Activated T-cell treated with anti-CD3 and anti-CD28 coated beads, Interleukin-2, amount 50 U/mL, for 1 hour (primary cell): ENCODE data around the gene CFAP74.
A peak's percentile ranks its signal among the peaks of the same experiment; 100 is the strongest.

ENCODE experiments used
- DNase-seq: peaks from one replicate; pipeline ENCODE4 v3.0.0-alpha.2; 2020

The CFAP74 gene

DNA sequence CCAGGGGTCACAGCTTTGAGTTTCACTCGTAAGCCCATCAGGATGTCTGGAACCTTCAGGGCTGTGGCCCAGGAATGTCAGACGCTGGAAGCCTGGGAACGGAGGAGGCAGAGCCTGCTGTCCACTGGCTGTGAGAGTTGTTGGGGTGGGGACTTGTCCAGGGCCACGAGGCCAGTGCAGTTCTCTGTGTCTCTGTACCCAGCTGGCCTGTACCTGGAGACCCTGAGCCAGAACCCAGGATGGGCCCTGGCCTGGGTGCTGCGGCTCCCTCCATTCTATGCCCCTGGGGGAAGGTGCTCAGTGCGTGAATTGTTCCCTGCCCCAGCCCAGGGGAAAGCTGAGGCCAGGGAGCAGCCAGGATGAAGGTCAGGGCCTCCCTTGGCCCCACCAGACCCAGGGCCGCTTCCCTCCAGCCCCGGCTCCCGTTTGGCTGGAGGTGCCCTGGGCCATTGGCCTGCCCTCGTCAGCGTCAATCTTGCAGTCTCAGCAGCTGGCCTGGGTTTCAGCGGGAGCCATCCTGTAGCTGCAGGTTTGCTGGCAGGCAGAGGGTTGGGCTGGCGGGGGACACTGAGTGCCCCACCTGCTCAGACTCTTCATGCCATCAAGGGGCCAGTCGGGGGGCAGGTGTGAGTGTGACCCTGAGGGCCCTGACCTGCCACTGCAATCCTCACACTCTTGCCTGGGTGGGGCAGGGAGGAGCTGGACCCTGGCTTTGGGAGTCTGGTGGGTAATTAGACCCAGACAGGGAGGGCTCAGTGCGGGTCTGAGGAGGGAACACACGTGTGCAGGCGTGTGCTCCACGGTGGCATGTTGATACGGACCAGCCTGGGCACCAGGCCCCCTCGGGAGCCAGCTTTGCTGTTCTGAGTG is 89.2 kb downstream of the CFAP74 start:
- no peak for DNase-seq

GRCh38 chr1:1911350-1912041 is 92.1 kb downstream of the CFAP74 start:
- no peak for DNase-seq

GRCh38 chr1:1910651-1911331 is 92.8 kb downstream of the CFAP74 start:
- DNase-seq = no peak

- no peak for DNase-seq
Measured at GRCh38 chr1:1910033-1910465, 93.5 kb downstream of the CFAP74 start.

DNA sequence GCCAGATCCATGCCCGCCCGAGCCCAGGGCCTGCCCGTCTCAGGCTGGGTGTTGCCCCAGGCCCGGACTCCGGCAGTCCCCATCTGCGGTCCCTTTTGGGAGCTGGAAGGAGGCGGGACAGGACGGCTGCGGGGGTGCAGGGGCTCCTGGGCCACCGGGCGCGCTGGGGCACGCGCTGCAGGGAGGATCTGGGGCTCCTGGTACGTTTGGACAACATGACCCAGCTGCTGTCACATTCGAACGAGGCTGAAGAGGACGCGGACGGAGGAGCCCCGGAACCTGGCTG is 95.1 kb downstream of the CFAP74 start:
- DNase-seq = no peak

DNA sequence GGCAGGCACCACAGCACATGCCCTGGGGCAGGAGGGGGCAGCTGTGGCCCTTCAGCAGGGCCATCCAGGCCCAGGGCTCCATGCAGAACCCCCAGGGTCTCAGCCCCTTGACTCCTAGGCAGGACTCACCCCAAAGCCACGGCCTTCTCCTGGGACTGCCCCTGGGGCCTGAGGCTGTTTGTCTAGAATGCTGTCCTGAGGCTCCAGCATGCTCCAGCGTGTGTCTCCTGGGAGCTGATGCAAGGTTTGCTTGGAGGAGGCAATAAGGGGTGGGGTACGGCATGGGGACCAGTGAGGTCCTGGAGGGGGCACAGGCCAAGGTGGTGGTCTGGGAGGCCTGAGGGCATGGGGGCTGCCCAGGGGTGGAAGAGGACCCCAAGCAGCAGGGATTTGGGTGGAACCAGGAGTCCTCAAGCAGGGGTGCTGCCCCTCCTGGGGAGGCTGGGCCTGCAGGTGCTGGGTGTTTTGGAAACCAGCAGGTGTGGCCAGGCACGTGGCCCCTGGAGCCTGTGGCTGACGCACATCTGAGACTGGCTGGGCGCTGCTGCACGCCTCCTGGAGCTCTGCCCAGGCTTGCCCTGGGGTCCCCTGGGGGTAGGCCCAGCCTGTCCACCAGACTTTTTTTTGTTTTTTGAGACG is 96.4 kb downstream of the CFAP74 start:
- no peak for DNase-seq

- DNase-seq = peak; percentile 69
Measured at GRCh38 chr1:1906185-1907097, 97.1 kb downstream of the CFAP74 start.

- DNase-seq = no peak
Measured at GRCh38 chr1:1903224-1903623, 100.4 kb downstream of the CFAP74 start.

DNA sequence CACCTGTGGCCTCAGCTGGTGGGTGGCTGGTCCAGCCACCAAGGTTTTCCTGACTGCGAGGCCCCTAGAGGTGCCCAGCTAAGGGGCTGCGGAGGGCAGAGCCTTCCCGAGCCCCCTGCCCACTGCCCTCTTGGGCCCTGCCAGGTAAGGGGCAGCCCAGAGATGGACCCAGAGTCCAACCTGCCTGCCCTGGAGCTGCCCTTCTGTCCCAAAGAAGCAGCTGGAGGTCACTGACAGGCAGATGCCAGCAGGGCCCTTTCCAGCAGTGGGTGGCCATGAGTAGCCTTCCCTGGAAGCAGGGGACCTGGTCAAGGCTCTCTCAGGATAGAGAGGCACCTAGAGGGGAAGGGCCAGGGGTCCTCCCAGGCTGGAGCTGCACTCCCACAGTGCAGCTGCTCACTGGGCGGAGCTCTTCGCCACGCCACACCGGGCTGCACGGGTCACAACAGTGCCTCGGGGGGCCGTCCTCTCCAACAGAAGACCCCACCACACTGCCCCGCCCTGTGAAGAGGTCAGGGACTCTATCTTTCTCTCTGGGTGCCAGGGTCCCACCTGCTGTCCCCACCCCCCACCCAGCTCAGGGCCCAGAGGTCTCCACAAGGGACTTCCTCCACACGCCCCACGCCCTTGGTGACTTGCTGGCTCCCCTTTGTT is 101.8 kb downstream of the CFAP74 start:
- DNase-seq = no peak

DNA sequence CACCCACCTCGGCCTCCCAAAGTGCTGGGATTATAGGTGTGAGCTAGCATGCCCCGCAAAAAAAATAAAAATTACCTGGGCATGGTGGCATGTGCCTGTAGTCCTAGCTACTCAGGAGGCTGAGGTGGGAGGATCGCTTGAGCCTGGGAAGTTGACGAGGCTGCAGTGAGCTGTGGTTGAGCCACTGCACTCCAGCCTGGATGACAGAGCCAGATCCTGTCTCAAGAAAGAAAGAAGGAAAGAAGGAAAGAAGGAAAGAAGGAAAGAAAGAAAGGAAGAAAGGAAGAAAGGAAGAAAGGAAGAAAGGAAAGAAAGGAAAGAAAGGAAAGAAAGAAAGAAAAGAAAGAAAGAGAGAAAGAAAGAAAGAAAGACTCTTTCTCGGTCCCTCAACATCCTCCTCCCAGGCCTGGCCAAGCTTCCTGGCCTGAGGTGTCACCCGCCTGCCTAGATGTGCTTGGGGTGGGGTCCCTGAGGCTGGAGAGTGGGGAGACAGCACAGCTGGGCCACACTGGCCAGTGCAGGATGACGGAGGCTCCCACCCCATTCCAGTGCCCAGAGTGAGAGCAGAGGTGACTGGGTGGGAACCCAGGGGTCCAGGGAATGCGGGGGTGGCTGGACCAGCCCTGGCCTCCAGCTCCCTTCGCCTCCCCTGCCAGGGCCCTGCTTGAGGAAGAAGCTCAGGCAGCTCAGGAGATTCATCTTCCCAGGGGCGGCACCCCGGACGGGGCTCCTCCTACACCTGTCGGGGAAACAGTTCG is 102.5 kb downstream of the CFAP74 start:
- DNase-seq = no peak

GRCh38 chr1:1899967-1900327 is 103.6 kb downstream of the CFAP74 start:
- DNase-seq = no peak

DNA sequence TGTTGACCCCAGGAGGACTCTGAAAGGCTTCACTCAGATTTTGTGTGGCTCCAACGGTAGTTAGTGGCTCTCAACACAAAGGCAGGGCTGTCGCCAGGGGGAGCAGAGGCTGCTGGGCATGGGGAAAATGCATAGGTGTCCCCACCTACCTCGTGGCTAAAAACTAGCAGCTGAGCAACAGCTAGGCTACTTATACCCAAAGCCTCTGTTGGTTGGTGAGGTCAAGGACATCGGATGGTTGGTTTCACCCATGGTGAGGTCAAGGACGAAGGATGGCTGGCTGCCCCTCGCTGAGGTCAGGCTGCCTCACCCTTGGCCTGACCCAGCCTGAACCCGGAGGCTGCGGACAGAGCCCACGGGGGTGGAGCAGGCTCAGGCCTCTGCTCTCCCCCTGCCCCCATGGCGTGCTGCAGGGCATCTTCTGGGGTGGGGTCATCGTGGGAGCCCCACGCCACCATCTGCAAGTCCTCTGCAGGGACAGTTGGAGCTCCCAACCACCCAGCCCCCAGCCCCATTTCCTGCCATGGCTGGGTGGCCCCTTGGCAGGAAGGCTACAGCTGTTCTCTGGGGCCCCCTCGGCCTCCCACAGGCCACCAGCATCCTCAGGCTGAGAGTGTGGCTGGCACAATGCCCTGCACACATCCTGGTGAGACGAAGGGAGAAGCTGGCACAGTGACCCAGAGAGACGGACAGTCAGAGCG is 104.2 kb downstream of the CFAP74 start:
- DNase-seq = no peak

- DNase-seq = no peak
Measured at GRCh38 chr1:1898246-1898933, 105.2 kb downstream of the CFAP74 start.

GRCh38 chr1:1895456-1896336 is 107.9 kb downstream of the CFAP74 start:
- DNase-seq = no peak

DNA sequence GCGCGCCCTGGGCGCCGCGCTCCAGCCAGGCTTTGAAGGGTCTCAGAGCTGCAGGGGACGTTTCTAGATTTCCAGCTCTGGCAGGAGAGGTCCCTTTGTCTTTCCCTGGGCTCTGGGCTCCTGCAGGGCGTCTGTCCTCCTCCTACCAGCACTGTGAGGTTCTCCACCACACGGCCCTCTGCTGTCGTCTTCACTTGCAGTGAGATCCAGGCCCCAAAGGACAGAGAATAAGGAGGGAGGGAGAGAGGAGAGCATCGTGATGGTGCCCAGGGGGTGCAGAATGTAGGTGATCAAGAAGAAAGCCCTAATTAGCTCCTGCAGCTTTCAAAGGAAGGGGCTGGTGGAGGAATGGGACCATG is 108.5 kb downstream of the CFAP74 start:
- DNase-seq = no peak

DNA sequence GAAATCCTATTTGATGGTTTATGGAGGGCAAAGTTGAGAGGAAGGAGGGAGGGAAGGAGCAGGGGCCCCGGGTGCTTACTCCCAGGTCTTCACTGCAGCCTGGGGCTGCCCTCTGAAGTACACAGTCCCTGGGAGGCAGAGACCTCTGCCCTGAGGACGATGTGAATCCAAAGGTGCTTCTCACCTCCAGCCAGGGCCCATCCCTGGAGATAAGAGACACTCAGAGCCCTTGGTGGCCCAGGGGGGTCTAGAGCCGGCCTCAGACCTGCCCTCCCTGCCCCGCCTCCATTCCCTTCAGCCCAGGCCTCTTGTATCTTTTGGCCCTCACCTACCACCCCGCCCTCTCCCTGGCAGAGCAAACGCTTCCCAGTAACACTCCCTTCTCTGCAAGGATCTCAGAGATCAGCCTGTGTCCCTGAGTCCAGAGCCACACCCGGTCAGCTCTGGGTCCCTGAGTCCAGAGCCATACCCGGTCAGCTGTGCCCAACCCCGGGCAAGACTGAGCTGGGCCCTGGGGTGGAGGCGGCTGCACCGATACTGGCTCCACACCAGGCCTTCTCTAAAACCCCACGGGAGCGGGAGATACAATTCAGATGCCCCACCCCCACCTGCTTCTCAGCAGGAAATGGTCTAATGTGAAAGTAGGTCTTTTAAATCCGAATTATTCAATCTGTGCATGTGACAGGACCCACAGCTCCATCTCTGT is 109.1 kb downstream of the CFAP74 start:
- no peak for DNase-seq

GRCh38 chr1:1893997-1894353 is 109.6 kb downstream of the CFAP74 start:
- no peak for DNase-seq

DNA sequence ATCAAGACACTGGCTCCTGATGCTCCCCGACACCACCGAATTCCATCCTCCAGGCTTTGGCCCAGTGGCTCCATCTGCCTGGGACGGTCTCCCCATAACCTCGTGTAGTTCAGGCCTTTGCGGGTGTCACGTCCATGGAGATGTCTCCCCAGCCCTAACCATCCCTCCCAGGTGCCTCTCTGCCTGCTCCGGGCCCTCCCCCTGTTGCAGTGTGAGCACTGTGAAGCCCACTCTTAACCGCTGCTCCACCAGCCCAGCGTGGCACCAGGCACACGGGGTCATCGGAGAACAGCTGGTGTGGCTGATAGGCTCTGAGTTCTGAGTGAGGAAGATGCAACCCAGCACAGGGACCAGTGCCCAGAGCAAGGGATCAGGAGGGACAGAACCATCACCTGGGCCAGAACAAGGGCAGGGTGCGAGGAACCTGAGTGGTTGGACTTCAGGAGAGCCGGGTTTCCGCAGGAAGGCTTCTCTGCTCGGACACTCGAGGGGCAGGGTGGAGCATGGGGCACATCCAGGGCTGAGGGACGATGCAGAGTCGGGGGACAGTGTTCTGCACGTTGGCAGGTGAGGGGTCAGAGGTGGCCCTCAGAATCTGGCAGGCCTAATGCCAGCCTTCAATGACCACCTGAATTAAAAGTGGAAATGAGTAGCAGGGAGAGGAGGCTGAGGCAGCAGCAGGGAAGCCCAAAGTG is 110.1 kb downstream of the CFAP74 start:
- no peak for DNase-seq
